ENCODE data around the gene EGFR.

DNA sequence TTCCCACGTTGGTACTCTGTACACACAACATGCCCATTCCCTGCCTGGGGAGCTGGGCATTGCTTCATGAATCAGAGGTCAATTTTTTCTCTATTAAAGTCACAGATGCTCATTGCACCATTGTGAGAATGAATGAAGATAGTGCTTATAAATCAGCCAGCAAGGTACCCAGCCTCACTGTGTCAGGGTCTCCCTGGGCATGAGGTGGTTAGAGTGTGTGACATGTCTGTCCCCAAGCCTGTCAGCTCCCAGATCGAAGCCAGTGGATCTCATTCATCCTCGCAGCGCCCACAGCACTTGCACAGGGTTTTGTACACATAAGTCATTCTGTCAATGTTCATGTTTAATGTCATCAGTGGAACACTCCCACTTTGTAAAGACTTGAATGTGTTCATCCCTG, 126.8 kb downstream of the EGFR start:
- TF ChIP-seq, protein P1, sequence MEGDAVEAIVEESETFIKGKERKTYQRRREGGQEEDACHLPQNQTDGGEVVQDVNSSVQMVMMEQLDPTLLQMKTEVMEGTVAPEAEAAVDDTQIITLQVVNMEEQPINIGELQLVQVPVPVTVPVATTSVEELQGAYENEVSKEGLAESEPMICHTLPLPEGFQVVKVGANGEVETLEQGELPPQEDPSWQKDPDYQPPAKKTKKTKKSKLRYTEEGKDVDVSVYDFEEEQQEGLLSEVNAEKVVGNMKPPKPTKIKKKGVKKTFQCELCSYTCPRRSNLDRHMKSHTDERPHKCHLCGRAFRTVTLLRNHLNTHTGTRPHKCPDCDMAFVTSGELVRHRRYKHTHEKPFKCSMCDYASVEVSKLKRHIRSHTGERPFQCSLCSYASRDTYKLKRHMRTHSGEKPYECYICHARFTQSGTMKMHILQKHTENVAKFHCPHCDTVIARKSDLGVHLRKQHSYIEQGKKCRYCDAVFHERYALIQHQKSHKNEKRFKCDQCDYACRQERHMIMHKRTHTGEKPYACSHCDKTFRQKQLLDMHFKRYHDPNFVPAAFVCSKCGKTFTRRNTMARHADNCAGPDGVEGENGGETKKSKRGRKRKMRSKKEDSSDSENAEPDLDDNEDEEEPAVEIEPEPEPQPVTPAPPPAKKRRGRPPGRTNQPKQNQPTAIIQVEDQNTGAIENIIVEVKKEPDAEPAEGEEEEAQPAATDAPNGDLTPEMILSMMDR (IDR thresholded peaks at IDR 0.05; ENCODE audit: low read depth, low read length), result no peak
- no peak for TF ChIP-seq POLR2A (IDR thresholded peaks at IDR 0.05; ENCODE audit: extremely low read depth, insufficient read length)
- TF ChIP-seq MYC (IDR thresholded peaks at IDR 0.05; ENCODE audit: low read depth, low read length), result no peak
